Measurements from ENCODE around the gene PRR19.
"Not testable (repeated sequence)": the region's sequence is repeated elsewhere in the genome, so short reads cannot be mapped to it uniquely, and the experiment has no call there.

GRCh38 chr19:42266105-42266504 lies 35.8 kb upstream of the PRR19 start:
- not testable (repeated sequence) for TF ChIP-seq CTCF (conservative IDR thresholded peaks at IDR 0.05; ENCODE audit: low read depth, low read length); EZH2 (IDR thresholded peaks at IDR 0.05; ENCODE audit: low read length, unreplicated experiment); EZH2phosphoT487 (IDR thresholded peaks at IDR 0.05; ENCODE audit: borderline replicate concordance, low read length)

All from PC-3 (cell line).